HG03097 (cell line): Measurements from ENCODE around the gene VIPR2.
"Not testable (repeated sequence)": the region's sequence is repeated elsewhere in the genome, so short reads cannot be mapped to it uniquely, and the experiment has no call there.

Experiments used
- ATAC-seq: cut with Tn5 transposase; IDR thresholded peaks from one replicate; pipeline ENCODE4 v1.9.1; 2021; ENCODE audit not compliant: unreplicated experiment, low FRiP score

Gene VIPR2

DNA sequence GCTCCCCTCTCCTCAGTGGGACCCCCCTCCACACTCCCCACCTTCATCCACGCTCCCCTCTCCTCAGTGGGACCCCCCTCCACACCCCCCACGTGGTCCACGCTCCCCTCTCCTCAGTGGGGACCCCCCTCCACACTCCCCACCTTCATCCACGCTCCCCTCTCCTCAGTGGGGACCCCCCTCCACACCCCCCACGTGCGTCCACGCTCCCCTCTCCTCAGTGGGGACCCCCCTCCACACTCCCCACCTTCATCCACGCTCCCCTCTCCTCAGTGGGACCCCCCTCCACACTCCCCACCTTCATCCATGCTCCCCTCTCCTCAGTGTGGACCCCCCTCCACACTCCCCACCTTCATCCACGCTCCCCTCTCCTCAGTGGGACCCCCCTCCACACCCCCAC, 146.4 kb downstream of the VIPR2 start:
- ATAC-seq = not testable (repeated sequence)

DNA sequence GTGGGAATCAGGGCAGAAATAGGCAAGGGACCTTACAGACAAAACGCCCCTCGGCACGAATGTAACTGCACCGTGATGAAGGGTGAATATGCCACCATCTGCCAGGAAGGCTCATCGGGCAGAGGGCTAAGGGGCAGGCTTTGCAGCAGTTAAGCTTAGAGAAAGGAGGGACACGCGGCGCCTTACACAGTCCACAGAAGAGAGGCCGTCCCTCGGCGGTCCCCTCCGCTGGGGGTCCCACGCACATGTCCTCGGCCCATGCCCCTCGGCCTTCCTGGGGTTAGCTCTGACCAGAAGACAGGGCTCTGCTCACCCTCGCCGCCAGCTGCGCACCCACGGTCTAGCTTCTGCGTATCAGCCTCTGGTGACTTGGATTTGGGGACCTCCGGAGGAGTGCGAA, 147.2 kb downstream of the VIPR2 start:
- no peak for ATAC-seq

DNA sequence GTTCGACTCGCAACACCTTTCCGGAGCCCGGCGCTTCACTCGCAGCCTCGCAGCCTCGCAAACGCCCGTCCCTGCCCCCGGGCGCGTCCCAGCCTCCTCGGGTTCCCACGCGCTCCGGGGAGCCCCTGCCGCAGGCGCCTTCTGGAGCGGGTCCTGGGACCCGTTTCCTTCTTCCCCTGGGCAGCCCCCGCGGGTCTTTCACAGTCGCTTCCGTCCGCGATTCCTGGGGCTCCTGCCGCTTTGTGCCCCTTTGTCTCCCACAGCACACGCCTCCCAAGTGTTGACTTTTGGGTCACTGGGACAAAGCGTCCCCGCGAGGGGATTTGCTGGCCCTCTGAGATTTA, 147.6 kb downstream of the VIPR2 start:
- no peak for ATAC-seq

DNA sequence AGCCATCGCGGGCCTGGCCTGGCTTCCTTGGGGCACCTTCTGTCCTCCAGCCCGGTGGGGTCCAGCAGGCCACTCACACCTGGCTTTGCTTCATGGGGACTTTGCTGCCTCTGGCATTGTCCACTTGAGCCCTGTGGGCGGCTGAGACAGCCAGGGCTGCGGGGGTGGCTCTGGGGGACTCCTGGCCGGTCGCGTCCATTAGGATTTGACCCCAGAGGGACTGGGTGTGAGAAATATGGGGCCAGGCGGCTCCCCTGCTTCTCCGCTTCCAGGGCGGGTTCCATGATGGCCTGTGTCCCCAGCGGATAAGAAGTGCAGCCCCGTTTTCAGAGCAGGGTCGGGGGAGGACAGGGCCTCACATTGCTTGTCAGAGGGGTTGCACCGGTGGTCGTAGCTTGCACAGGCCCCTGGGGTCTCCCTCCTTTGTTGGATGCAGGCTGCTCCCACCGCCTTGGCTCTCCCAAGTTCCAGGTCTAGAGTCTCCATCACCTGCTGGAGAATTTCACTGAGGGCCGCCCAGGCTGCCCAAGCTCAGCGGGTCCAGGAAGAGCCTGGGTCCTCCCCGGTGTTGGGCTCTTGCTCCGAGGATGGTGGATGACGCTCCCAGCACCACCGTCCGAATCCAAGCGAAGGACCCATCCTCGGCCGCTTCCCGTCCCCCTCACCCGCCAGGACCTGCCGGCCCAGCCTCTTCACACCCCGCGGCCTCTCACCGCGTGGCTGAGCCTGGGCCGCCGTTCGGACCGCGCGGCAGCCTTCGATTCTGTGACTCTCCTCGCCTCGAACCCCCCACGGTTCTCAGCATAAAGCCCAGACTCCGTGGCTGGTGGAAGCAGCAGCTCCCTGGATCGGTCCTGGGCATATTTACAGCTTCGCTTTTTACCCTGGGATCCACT, 148.2 kb downstream of the VIPR2 start:
- ATAC-seq = no peak

DNA sequence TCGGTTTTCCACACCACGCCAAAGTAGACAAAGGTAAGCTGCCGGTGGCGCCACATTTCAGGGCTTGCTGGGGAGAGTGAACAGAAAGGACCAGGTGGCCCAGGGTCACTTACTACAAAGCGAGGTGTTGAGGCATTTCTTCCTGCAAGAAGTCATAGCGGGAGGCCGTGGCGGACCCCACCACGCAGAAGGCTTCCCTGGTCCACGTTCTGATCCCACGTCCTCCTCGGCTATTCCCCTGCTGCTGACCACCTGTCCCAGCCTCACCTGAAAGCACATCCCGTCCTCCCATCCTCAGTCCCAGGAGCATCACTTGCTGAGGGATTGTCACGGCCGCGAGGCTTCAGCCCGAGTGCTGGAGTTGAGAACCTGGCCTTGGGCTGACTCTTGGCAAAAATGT, 149.2 kb downstream of the VIPR2 start:
- no peak for ATAC-seq

DNA sequence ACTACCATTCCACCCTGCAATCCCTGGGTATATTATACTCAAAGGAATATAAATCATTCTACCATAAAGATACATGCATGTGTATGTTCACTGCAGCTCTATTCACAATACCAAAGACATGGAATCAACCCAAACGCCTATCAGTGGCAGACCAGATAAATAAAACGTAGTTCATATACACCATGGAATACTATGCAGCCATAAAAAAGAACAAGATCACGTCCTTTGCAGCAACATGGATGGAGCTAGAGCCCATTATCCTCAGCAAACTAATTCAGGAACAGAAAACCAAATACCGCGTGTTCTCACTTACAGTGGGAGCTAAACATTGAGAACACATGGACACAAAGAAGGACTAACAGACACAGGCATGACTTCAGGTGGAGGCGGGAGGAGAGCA, 150.0 kb downstream of the VIPR2 start:
- no peak for ATAC-seq

DNA sequence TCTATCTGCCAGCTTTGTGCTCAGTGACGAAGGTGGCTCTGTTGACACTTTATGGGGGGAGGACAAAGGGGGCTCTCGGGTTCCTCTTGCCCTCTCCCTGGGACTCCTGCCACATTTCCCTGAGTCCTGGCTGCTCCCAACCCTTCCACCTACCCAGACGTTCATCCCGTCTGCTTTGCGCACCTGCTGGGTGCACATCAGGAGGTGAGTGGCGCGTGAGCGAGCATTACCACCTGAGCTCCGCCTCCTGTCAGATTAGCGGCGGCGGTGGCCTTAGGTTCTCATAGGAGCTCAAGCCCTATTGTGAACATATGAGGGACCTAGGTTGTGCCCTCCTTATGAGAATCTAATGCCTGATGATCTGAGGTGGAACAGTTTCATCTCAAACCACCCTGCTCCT, 151.1 kb downstream of the VIPR2 start:
- no peak for ATAC-seq

DNA sequence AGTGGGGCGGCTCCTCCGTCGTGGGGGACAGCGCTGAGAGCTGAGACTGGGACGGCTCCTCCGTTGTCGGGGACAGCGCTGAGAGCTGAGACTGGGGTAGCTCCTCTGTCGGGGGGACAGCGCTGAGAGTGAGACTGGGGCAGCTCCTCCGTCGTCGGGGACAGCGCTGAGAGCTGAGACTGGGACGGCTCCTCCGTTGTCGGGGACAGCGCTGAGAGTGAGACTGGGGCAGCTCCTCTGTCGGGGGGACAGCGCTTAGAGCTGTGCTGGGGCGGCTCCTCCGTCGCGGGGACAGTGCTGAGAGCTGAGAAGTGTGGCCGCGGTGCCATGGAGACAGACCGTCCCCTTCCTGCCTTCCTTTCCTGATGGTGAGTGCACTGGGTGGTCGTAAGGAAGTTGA, 151.9 kb downstream of the VIPR2 start:
- ATAC-seq = no peak

DNA sequence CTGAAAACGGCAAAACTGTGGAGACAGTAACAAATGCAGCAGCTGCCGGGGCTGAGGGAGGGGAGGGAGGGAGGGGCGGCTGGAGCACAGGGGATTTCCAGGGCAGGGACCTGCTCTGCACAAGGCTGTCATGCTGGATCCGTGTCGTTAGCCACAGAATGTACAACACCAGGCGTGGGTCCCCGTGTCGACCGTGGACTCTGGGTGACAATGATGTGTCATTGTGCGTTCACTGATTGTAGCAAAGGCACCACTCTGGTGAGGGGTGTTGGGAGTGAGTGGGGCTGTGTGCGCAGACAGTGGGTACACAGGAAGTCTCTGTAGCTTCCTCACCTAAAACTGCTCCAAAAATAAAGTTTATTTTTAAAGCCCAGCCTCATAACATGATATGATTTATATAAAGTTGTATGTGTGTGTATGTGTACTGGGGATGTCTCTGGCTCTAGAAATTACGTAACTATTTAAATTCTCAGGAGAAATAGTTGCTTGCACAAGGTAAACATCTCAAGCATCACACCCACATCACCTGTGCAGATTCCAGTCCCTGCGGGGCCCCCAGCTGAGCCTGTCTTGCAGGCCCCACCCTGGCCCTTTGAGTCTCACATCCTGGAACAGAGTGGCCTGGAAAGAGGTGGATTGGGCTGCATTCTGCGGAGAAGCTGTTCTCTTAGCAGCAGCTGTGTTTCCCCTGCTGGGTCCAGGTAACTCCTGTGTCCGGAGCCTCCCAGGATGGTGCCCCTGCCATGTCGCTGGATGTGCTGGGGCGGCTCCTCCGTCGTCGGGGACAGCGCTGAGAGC, 152.6 kb downstream of the VIPR2 start:
- ATAC-seq = no peak

DNA sequence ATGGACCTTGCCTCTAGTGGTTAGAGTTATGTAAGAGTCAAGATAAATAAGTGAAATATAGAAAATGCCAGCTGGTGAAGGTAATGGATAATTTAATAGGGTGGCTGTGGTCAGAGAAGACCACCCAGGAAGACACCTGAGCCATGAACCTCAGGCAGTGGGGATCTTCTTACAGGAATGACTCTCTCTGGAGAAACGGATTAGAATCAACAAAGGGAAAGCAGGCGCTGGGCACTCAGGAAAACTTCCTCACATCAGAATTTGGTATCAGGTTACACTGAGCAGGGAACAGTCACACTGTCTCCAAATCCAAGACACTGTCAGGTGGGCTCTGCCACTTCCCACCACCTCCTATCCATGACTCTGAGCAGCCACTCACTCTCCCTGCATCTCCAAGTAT, 155.7 kb downstream of the VIPR2 start:
- no peak for ATAC-seq

DNA sequence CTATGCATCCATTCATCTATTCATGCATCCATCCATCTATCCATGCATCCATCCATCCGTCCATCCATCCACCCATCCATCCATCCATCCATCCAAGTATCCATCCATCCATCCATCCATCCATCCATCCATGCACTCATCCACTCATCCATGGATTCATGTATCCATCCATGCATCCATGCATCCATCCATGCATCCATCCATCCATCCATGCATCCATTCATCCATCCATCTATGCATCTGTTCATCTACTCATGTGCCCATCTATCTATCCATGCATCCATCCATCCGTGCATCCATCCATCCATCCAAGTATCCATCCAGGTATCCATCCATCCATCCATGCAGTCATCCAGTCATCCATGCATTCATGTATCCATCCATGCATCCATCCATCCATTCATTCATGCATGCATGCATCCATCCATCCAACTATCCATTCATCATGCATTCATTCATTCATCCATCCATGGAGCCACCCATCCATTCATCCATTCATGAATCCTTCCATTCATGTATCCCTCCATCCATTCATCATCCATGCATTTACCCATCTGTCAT, 156.3 kb downstream of the VIPR2 start:
- no peak for ATAC-seq

DNA sequence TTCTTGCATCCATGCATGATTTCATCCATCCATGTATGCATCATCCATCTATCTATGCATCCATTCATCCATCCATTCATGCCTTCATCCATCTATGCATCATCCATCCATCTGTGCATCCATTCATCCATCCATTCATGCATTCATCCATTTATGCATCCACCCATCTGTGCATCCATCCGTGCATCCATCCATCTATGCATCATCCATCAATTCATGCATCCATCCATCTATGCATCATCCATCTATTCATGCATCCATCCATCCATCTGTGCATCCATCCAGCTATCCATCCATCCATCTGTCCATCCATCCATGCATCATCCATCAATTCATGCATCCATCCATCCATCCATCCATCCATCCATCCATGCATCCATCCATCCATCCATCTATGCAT, 157.0 kb downstream of the VIPR2 start:
- ATAC-seq = no peak

DNA sequence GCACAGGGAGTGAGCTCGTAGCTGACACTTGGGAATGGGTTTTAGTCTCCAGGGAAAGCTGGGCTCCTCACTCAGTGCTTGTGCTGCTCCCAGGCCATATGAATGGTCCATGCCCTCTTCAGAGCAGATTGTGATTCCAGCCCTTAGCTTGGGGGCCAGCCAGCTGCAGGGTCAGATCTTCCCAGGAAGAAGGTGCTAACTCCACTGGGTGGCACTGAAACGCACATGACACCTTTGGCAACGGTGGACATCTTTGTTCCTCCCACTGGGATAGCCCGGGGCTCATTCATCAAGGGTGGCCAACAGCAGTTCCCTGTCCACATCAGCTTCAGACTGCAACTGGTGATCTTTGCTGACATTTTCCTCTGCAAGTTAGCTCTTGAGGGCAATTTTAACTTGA, 159.1 kb downstream of the VIPR2 start:
- ATAC-seq = no peak

DNA sequence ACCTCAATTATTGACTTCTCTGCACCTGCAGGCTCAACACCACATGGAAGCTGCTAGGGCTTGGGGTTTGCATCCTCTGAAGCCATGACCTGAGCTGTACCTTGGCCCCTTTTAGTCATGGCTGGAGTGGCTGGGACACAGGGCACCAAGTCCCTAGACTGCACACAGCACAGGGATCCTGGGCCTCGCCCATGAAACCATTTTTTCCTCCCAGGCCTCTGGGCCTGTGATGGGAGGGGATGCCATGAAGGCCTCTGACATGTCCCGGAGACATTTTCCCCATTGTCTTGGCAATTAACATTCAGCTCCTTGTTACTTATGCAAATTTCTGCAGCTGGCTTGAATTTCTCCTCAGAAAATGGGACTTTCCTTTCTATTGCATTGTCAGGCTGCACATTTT, 160.7 kb downstream of the VIPR2 start:
- ATAC-seq = not testable (repeated sequence)

DNA sequence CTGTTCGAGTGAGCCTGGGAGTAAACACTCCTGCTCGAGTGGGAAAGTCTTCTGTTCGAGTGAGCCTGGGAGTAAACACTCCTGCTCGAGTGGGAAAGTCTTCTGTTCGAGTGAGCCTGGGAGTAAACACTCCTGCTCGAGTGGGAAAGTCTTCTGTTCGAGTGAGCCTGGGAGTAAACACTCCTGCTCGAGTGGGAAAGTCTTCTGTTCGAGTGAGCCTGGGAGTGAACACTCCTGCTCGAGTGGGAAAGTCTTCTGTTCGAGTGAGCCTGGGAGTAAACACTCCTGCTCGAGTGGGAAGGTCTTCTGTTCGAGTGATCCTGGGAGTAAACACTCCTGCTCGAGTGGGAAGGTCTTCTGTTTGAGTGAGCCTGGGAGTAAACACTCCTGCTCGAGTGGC, 162.6 kb downstream of the VIPR2 start:
- not testable (repeated sequence) for ATAC-seq

DNA sequence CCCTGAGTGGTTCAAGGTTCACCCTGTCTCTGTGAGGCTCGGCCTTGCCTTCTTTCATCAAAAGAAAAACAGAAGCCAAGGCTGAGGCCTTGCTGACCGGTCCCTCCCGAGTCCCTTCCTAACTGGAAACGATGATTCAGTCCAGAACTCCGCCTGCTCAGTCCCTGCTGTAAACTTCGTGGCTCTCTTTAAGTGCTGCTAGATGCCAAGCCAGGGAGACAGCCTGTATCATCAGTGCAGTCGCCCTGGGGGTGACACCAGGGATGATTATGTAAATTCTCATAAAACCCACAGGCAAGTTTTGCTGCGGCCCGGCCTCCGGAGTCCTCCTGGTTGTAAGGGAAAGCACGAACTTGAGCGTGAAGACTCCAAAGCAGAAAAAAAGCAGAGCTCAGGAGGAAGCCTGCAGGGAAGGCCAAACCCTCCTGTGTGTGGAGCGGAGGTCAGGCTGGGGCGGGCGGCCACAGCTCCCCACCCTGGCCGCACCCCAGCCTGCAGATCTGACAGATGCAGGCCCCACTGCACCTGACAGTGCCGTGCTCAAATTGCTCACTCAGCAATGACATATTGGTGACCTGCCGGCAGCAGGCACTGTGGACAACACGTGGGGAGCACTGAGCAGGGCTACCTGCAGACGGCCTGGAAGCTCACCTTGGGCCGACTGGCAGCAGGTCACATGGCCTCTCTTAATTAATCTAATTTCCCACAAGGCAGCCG, 164.9 kb downstream of the VIPR2 start:
- no peak for ATAC-seq

DNA sequence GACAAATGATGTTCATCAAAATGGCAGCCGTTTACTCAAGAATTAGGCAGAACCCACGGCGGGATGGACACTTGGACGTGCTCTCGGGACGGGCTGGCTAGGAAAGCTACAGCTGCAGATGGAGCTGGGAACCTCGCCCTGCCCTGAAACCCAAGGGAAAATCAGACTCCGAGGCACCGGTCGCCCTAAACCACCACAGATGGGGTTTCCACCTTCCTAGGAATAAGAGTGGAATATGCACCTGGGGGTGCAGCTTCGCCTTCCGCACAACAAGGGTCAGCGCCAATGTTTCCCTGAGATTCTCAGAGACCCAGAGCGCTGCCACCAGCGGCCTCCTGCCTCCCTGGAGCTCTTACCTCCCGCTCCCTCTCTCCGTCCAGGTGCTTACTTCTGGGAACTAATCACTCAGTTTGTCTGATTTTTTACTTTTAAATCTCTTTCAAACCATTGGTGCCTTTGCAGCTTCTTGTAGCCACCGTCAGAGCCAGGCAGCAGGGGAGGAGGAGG, 165.6 kb downstream of the VIPR2 start:
- no peak for ATAC-seq
